K562 (cell line): ENCODE data around the gene ARFRP1. TPM values are rescaled to one million over a fixed set of nuclear protein-coding genes. Genes with fewer than 3 reads are reported as not detected.
A peak's percentile ranks its signal among the peaks of the same experiment; 100 is the strongest.

Source experiments
- ATAC-seq: fragments of 200-7000 bp; cut with Tn5 transposase; 3 replicates; pipeline ENCODE4 v1.9.1; 2020; ENCODE audit warnings: moderate library complexity
- BruUV-seq: library from RNA; stranded (reverse); fragments of 400-500 nt; replicated peaks from 2 replicates; lab custom pipeline; 2021; lab: Mats Ljungman, UMichigan
- CTCF ChIA-PET: fragments of 300-600 bp; formaldehyde crosslinking; extraction: SDS; loops from one replicate; lab custom pipeline; 2021; ENCODE audit warnings: low intra/inter-chr PET ratio; lab: Yijun Ruan, JAX
- POLR2A ChIA-PET: fragments of 300-600, 350-650 bp; sonication (Branson Sonifier 250); formaldehyde crosslinking; extraction: SDS; loops from one replicate; lab custom pipeline; 2021; ENCODE audit warnings: antibody characterized with exemption, inconsistent platforms; lab: Yijun Ruan, JAX
- DNase-seq, 4 experiments: peaks; one replicate each; pipeline versions ENCODE4 v3.0.0 to v3.0.0-alpha.2; 2011 to 2018; ENCODE audit warnings: low spot score in 3 of 4, mixed read lengths in 3 of 4; ENCODE audit errors: extremely low read depth in 1 of 4
- FAIRE-seq: peaks from 2 replicates; lab custom pipeline; 2011; peaks lifted over from hg19 to GRCh38; lab: Jason Lieb, UNC
- H2AFZ ChIP-seq: 2 replicates; pipeline ENCODE4 v1.6.0; 2011; ENCODE audit warnings: low read depth, low read length, control low read depth, inconsistent platforms
- H3K27ac ChIP-seq: fragments of 200-600 bp; 3 replicates; pipeline ENCODE4 v1.8.0; 2011; ENCODE audit warnings: low read depth, mild to moderate bottlenecking, control low read depth, inconsistent platforms, low read length, moderate library complexity, mixed read lengths; ENCODE audit errors: extremely low read depth
- H3K27me3 ChIP-seq, 2 experiments: fragments of 300-600 bp in 1 of 2; 2 replicates in 1 of 2; 3 replicates in 1 of 2; pipeline versions ENCODE4 v1.6.0 to v1.8.0; 2011; ENCODE audit warnings: inconsistent platforms in 2 of 2, low read length in 2 of 2, mild to moderate bottlenecking in 1 of 2, mixed read lengths in 1 of 2, moderate library complexity in 1 of 2; ENCODE audit not compliant: control insufficient read depth in 2 of 2, insufficient read depth in 2 of 2
- H3K36me3 ChIP-seq: fragments of 300-600 bp; 3 replicates; pipeline ENCODE4 v1.8.0; 2011; ENCODE audit warnings: mild to moderate bottlenecking, low read length, inconsistent platforms; ENCODE audit not compliant: control insufficient read depth, insufficient read depth
- H3K4me1 ChIP-seq, 2 experiments: fragments of 200-600 bp in 1 of 2; replicated peaks in 1 of 2; 2 replicates in 1 of 2; 3 replicates in 1 of 2; pipeline versions ENCODE4 v1.5.1 to v1.8.0; 2011; ENCODE audit warnings: inconsistent platforms in 2 of 2, low read length in 2 of 2, mild to moderate bottlenecking in 1 of 2, mixed read lengths in 1 of 2, moderate library complexity in 1 of 2; ENCODE audit not compliant: control insufficient read depth in 2 of 2, insufficient read depth in 2 of 2
- H3K4me2 ChIP-seq: 2 replicates; pipeline ENCODE4 v1.6.1; 2011; ENCODE audit warnings: low read length, control low read depth, inconsistent platforms, mixed read lengths; ENCODE audit not compliant: insufficient read depth
- H3K4me3 ChIP-seq: fragments of 200-600 bp; sonication (generic), shearing (Covaris generic); 2 replicates; pipeline ENCODE4 v1.5.1; 2016; ENCODE audit warnings: control low read depth, inconsistent platforms
- H3K79me2 ChIP-seq: fragments of 200-600 bp; 3 replicates; pipeline ENCODE4 v1.8.0; 2011; ENCODE audit warnings: low read length, inconsistent platforms; ENCODE audit not compliant: control insufficient read depth, insufficient read depth
- H3K9ac ChIP-seq, 2 experiments: 2 replicates each; pipeline versions ENCODE4 v1.6.0 to v1.6.1; 2011; ENCODE audit warnings: low read depth in 2 of 2, low read length in 2 of 2, control low read depth in 1 of 2, inconsistent platforms in 1 of 2, mild to moderate bottlenecking in 1 of 2, mixed read lengths in 1 of 2; ENCODE audit not compliant: insufficient read depth in 1 of 2
- H3K9me1 ChIP-seq: one replicate; pipeline ENCODE4 v1.6.0; 2011; ENCODE audit warnings: inconsistent platforms, mild to moderate bottlenecking, low read length, moderate library complexity; ENCODE audit not compliant: control insufficient read depth, insufficient read depth
- H3K9me3 ChIP-seq: replicated peaks from 2 replicates; pipeline ENCODE4 v1.5.1; 2011; ENCODE audit warnings: low read depth, low read length, inconsistent platforms; ENCODE audit not compliant: control insufficient read depth, insufficient read depth
- H4K20me1 ChIP-seq: replicated peaks from 2 replicates; pipeline ENCODE4 v1.6.1; 2011; ENCODE audit warnings: low read length, inconsistent platforms, mixed read lengths; ENCODE audit not compliant: control insufficient read depth, insufficient read depth
- EGR1 ChIP-seq: fragments of 450-650 bp; conservative IDR thresholded peaks from 2 replicates; pipeline ENCODE4 v1.6.1; 2017; ENCODE audit warnings: mild to moderate bottlenecking
- POLR2G ChIP-seq: fragments of 200-400 bp; formaldehyde crosslinking; IDR thresholded peaks from 2 replicates; pipeline ENCODE4 v1.6.1; 2017; ENCODE audit warnings: low read depth, mild to moderate bottlenecking, antibody characterized with exemption, low read length, moderate library complexity
- RBM22 ChIP-seq: fragments of 200-400 bp; formaldehyde crosslinking; IDR thresholded peaks from 2 replicates; pipeline ENCODE4 v1.6.1; 2018; ENCODE audit warnings: low read length, low read depth; ENCODE audit not compliant: poor library complexity, severe bottlenecking
- TEAD4 ChIP-seq, 2 experiments: sonication (generic) in 1 of 2; formaldehyde crosslinking in 1 of 2; IDR thresholded peaks; 2 replicates each; pipeline versions ENCODE4 v1.6.1 to v1.8.0; 2012 to 2022; ENCODE audit warnings: borderline replicate concordance in 1 of 2, inconsistent platforms in 1 of 2, low read length in 1 of 2, mild to moderate bottlenecking in 1 of 2, missing genetic modification reagents in 1 of 2
- WGBS: fragments of 100-300 bp; shearing (Covaris generic); methylation state at CpG from one replicate; pipeline ENCODE4 v1.1.6; 2016; ENCODE audit warnings: low coverage, mixed read lengths; ENCODE audit not compliant: insufficient coverage; ENCODE audit errors: missing lambda C conversion rate; 5-methylcytosine and 5-hydroxymethylcytosine counted together
- in situ Hi-C: fragments of 300-500 bp; cut with MboI; formaldehyde crosslinking; loops from 4 replicates; pipeline ENCODE4 v1.15.0; 2018; ENCODE audit warnings: inconsistent platforms, mixed read lengths
- intact Hi-C: fragments of 100-400 bp; cut with micrococcal nuclease; formaldehyde crosslinking; loops from 2 replicates; pipeline ENCODE4 v1.14.2; 2022
- polyA plus RNA-seq, 8 experiments: library from polyadenylated mRNA; depleted of rRNA in 4 of 8; stranded (reverse) in 5 of 8; unstranded in 3 of 8; fragments of >200 nt; fragmentation: Nextera tagmentation in 2 of 8; fragmentation: Illumina TruSeq in 1 of 8; extraction: Ambion mirVana in 2 of 8; extraction: Trizol in 1 of 8; gene quantifications; 2 replicates each; pipeline versions ENCODE4 v1.2.1 to v1.2.3, GENCODE V29; 2011 to 2014; ENCODE audit warnings: inconsistent platforms in 1 of 8, missing spikeins in 1 of 8
- total RNA-seq, 7 experiments: library from RNA; depleted of rRNA in 6 of 7; stranded (reverse); fragments of >200 nt in 6 of 7; fragmentation: Illumina TruSeq in 2 of 7; extraction: Trizol in 2 of 7; gene quantifications; 2 replicates each; pipeline versions ENCODE4 v1.2.1 to v1.2.3, GENCODE V29; 2011 to 2021; ENCODE audit warnings: low replicate concordance in 1 of 7
- TF ChIP-seq, protein P1 (sequence below): fragments of 250-450 bp; sonication (Bioruptor Pico); IDR thresholded peaks from 2 replicates; pipeline ENCODE4 v1.4.0; 2020; ENCODE audit warnings: mild to moderate bottlenecking, moderate library complexity

The ARFRP1 gene
- total and polyA plus RNA-seq, 9 of the 15 experiments (the other 6 are each of a cell fraction or from before 2014, with no cell fraction given): 2.2 to 78.9 (median 37.3) TPM

DNA sequence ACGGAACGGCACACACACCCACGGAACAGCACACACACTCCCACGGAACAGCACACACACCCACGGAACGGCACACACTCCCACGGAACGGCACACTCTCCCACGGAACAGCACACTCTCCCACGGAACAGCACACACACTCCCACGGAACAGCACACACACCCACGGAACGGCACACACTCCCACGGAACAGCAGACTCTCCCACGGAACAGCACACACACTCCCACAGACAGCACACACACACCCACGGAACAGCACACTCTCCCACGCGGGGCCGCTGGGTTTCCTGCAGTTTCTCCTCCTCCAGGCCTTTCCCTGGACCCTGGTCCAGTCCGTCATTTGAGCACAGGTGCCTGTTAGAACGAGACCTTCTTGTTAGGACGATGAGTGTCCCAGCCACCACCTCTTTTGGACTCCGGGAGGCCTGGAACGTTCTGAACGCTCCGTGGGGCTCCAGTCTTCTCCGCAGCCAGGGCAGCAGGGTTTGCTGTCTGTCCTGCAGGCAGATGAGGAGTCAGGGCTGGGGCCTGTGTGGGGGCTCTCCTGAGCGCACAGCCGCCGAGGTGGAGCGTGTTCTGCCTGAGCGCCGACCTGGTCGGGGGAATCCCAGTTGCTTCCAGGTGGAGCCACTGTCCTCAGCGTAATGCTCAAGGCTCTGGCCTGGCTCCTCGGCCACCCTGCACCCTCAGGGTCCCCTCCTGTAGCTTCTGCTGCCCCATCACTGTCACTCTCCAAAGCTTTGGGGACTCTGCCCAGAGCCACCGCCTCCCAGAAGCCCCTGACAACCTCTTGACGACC lies 28.9 kb downstream of the ARFRP1 start:
- Histone ChIP-seq H4K20me1 (no peaks in the 10 kb centered on the region), H3K4me2 (no peak overlapping the region), H3K79me2 (no peaks in the 10 kb centered on the region), H3K27me3 (no peaks in the 10 kb centered on the region), H3K4me3 (no peak overlapping the region), H3K9me3 (no peaks in the 10 kb centered on the region), H3K9me1 (no peaks in the 10 kb centered on the region), H2AFZ (no peak overlapping the region), H3K36me3 (peaks cover 81% of the 10 kb centered on the region; the same call in 2 of the 3 replicates), H3K9ac (peak overlapping the region in 1 of 2 experiments; percentile 35; a peak in 1 of 4 replicates), H3K27ac (no peak overlapping the region), H3K4me1 (peaks cover 0 to 31% of the 10 kb centered on the region in 2 experiments; a peak in 2 of 5 replicates)
- intact Hi-C loops (no loop called here), in situ Hi-C loops (no loop called here)
- POLR2A ChIA-PET: interaction anchor here (0.6 kb wide), 1 partner anchor 576 kb away, joined by 4 read pairs; no protein-coding TSS in a partner anchor
- WGBS: 83% methylated on average over 25 of the region's 38 CpGs
- DNase-seq: no peak
- FAIRE-seq: no peak
- no peak for ATAC-seq
- no TSS peak for BruUV-seq
- CTCF ChIA-PET: no interaction called here
- TF ChIP-seq EGR1 (peak; percentile 74), POLR2G (peak; percentile 55), RBM22 (peak; percentile 24), TEAD4 (IDR thresholded peaks at IDR 0.05; ENCODE audit: low read length) (peak; percentile 29; the same call in 1 of the 2 replicates), TEAD4 (CRISPR knock-in tag; IDR thresholded peaks at IDR 0.05; ENCODE audit: borderline replicate concordance) (no peak)
- TF ChIP-seq, protein P1, sequence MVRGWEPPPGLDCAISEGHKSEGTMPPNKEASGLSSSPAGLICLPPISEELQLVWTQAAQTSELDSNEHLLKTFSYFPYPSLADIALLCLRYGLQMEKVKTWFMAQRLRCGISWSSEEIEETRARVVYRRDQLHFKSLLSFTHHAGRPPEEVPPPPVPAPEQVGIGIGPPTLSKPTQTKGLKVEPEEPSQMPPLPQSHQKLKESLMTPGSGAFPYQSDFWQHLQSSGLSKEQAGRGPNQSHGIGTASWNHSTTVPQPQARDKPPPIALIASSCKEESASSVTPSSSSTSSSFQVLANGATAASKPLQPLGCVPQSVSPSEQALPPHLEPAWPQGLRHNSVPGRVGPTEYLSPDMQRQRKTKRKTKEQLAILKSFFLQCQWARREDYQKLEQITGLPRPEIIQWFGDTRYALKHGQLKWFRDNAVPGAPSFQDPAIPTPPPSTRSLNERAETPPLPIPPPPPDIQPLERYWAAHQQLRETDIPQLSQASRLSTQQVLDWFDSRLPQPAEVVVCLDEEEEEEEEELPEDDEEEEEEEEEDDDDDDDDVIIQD (CRISPR knock-in tag): no peak
